CD4-positive, CD25-positive, alpha-beta regulatory T cell (primary cell): ENCODE results near the gene SMCR8. TPM values are rescaled to one million over a fixed set of nuclear protein-coding genes. Genes with fewer than 3 reads are reported as not detected.

Experiments used
- ATAC-seq, 2 donors: fragments of 150-1000 bp; cut with Tn5 transposase; one replicate each; pipeline ENCODE4 v1.10.0; 2021; ENCODE audit warnings: low read depth in 2 of 2, moderate number of reproducible peaks in 2 of 2, moderate library complexity in 1 of 2
- DNase-seq, 3 donors: peaks; one replicate each; pipeline versions ENCODE4 v3.0.0 to v3.0.0-alpha.2; 2012 to 2022; ENCODE audit warnings: mixed read lengths in 1 of 3
- H3K27ac ChIP-seq: one replicate; pipeline ENCODE4 v1.7.0; 2013; ENCODE audit warnings: mild to moderate bottlenecking, low read length; ENCODE audit not compliant: insufficient read depth, poor library complexity, severe bottlenecking
- H3K27me3 ChIP-seq: one replicate; pipeline ENCODE4 v1.7.0; 2013; ENCODE audit warnings: low read length; ENCODE audit not compliant: control insufficient read depth, insufficient read depth
- H3K36me3 ChIP-seq: one replicate; pipeline ENCODE4 v1.7.0; 2013; ENCODE audit warnings: mild to moderate bottlenecking, low read length, moderate library complexity; ENCODE audit not compliant: control insufficient read depth, insufficient read depth
- H3K4me1 ChIP-seq: 2 replicates; pipeline ENCODE4 v1.7.0; 2013; ENCODE audit warnings: mild to moderate bottlenecking, low read length; ENCODE audit not compliant: insufficient read depth, control insufficient read depth, poor library complexity, severe bottlenecking
- H3K4me3 ChIP-seq: one replicate; pipeline ENCODE4 v1.7.0; 2013; ENCODE audit warnings: low read depth, mild to moderate bottlenecking, low read length, moderate library complexity
- H3K9me3 ChIP-seq, 2 experiments: 1 replicate in 1 of 2; 2 replicates in 1 of 2; pipeline ENCODE4 v1.7.0; 2013; ENCODE audit warnings: low read length in 2 of 2, mild to moderate bottlenecking in 1 of 2, moderate library complexity in 1 of 2; ENCODE audit not compliant: control insufficient read depth in 2 of 2
- H3K27ac Mint-ChIP-seq, 3 donors: one replicate each; pipeline ENCODE4 v1.8.0; 2020 to 2022; ENCODE audit warnings: mild to moderate bottlenecking in 3 of 3, mixed read lengths in 3 of 3, moderate library complexity in 2 of 3
- H3K27me3 Mint-ChIP-seq: one replicate; pipeline ENCODE4 v1.8.0; 2022; ENCODE audit warnings: mild to moderate bottlenecking, mixed read lengths
- H3K36me3 Mint-ChIP-seq: one replicate; pipeline ENCODE4 v1.8.0; 2020; ENCODE audit warnings: mixed read lengths
- H3K4me1 Mint-ChIP-seq, 4 donors: one replicate each; pipeline ENCODE4 v1.8.0; 2020 to 2022; ENCODE audit warnings: mixed read lengths in 4 of 4, mild to moderate bottlenecking in 1 of 4
- H3K4me3 Mint-ChIP-seq, 4 donors: one replicate each; pipeline ENCODE4 v1.8.0; 2020 to 2022; ENCODE audit warnings: mild to moderate bottlenecking in 4 of 4, mixed read lengths in 4 of 4, moderate library complexity in 3 of 4
- H3K9me3 Mint-ChIP-seq, 7 donors: one replicate each; pipeline ENCODE4 v1.8.0; 2020 to 2022; ENCODE audit warnings: mixed read lengths in 7 of 7, mild to moderate bottlenecking in 3 of 7, moderate library complexity in 2 of 7
- polyA plus RNA-seq, 4 donors: library from polyadenylated mRNA; unstranded; fragments of 300-500 nt; fragmentation: Illumina TruSeq; gene quantifications; one replicate each; pipeline ENCODE4 v1.2.3, GENCODE V29; 2021
- total RNA-seq: library from RNA; stranded (reverse); gene quantifications from one replicate; pipeline ENCODE4 v1.2.3, GENCODE V29; 2022

The SMCR8 gene
- total and polyA plus RNA-seq, 5 donors from 2014 or later, result 3.5 to 48.3 (median 5.7) TPM

DNA sequence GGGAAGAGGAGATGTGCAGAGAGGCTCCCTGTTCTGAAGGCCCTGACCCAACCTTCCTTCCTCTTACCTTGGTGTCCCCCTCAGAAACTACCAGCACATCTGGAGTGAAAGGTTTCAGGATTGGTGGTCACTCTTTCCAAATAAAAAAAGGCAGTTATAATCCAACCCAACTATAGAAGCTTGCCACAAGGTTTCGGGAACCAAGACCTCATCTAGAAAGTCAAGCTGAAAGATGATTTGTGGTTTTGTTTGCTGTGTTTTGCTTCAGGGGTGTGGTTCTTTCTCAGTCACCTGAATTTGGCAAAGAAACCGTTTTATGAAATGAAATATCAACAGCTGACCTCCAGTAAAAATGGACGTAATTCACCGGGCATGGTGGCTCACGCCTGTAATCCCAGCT is 28.9 kb downstream of the SMCR8 start:
- Histone ChIP-seq H3K4me3 (peak overlapping the region; percentile 59), H3K27ac (no peak overlapping the region), H3K4me1 (no peaks in the 10 kb centered on the region), H3K27me3 (no peaks in the 10 kb centered on the region), H3K36me3 (peaks cover 31% of the 10 kb centered on the region), H3K9me3 (no peaks in the 10 kb centered on the region)
- peak overlapping the region in 3 of 4 donors; percentile 22 to 61 (median 47) for H3K4me3 Mint-ChIP-seq
- H3K36me3 Mint-ChIP-seq, result peaks cover 32% of the 10 kb centered on the region
- no peaks in the 10 kb centered on the region for H3K27me3 Mint-ChIP-seq
- ATAC-seq (no peak), DNase-seq (peak in 1 of 3 donors; percentile 37)
- H3K27ac Mint-ChIP-seq, result peak overlapping the region in 2 of 3 donors; percentile 32 to 87
- H3K9me3 Mint-ChIP-seq, result no peaks in the 10 kb centered on the region
- peaks cover 0 to 9% (median 5%) of the 10 kb centered on the region in 4 donors for H3K4me1 Mint-ChIP-seq

DNA sequence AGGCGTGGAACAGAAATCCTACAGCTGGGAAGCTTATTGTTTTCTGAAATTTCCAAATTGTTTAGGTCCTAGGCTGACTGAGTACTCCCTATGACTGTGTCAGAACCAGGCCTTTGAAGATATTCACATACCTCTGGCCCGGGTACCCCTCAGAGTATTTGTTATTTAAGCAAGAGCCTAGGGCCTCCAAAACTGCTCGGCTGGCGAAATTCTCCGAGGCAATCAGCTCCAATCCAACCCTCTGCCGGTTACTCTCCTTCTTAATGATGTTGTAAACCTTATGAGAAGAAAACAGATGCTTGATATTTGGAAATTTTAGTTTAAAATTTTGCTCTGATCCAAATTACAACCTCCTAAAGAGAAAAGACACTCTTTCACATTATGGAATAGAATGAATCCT is 38.4 kb downstream of the SMCR8 start:
- peaks cover 18% of the 10 kb centered on the region for H3K36me3 Mint-ChIP-seq

GRCh38 chr17:18356624-18357023 is 41.5 kb downstream of the SMCR8 start:
- Mint-ChIP-seq H3K9me3 (no peaks in the 10 kb centered on the region), H3K27ac (peak overlapping the region in 1 of 3 donors; percentile 44), H3K4me1 (peaks cover 0 to 8% (median 3%) of the 10 kb centered on the region in 4 donors), H3K36me3 (peaks cover 18% of the 10 kb centered on the region), H3K27me3 (no peaks in the 10 kb centered on the region), H3K4me3 (peak overlapping the region in 1 of 4 donors; percentile 15)
- ATAC-seq (no peak), DNase-seq (no peak)
- no peaks in the 10 kb centered on the region for H3K4me1 ChIP-seq
- no peaks in the 10 kb centered on the region for H3K9me3 ChIP-seq
- H3K27ac ChIP-seq, result no peak overlapping the region
- no peak overlapping the region for H3K4me3 ChIP-seq
- H3K27me3 ChIP-seq, result no peaks in the 10 kb centered on the region
- H3K36me3 ChIP-seq, result peaks cover 16% of the 10 kb centered on the region

More for the DNA sequence above, 38.4 kb downstream of the SMCR8 start:
- no peaks in the 10 kb centered on the region for H3K9me3 ChIP-seq
- Mint-ChIP-seq H3K9me3 (no peaks in the 10 kb centered on the region), H3K4me3 (no peak overlapping the region), H3K27ac (no peak overlapping the region), H3K27me3 (no peaks in the 10 kb centered on the region), H3K4me1 (no peaks in the 10 kb centered on the region)
- no peak for DNase-seq
- no peak overlapping the region for H3K27ac ChIP-seq
- H3K4me3 ChIP-seq, result no peak overlapping the region
- no peaks in the 10 kb centered on the region for H3K27me3 ChIP-seq
- H3K4me1 ChIP-seq, result no peaks in the 10 kb centered on the region
- no peak for ATAC-seq
- H3K36me3 ChIP-seq, result peaks cover 22% of the 10 kb centered on the region

DNA sequence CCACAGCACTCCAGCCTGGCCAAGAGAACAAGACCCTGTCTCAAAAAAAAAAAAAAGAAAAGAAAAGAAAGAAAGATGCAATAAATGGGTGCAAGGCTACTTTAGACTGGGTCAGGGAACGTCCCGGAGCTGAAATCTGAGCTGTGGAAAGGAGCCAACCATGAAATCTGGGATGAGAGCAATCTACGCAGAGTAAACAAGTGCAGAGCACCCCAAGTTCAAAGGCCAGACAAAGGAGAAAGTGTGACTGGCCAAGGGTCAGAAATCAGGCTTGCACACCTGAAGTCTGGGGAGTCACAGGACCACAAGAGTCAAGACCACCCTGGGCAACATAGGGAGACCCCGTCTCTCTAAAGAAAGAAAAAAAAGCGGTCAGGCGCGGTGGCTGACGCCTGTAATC is 45.4 kb downstream of the SMCR8 start:
- Histone ChIP-seq H3K4me3 (no peak overlapping the region), H3K27ac (no peak overlapping the region), H3K4me1 (peaks cover 17% of the 10 kb centered on the region), H3K36me3 (no peaks in the 10 kb centered on the region), H3K27me3 (no peaks in the 10 kb centered on the region), H3K9me3 (no peaks in the 10 kb centered on the region)
- DNase-seq (no peak), ATAC-seq (no peak)
- Mint-ChIP-seq H3K36me3 (peaks cover 2% of the 10 kb centered on the region), H3K4me3 (peak overlapping the region in 1 of 4 donors; percentile 40), H3K27ac (peak overlapping the region in 2 of 3 donors; percentile 46 to 77), H3K9me3 (no peaks in the 10 kb centered on the region), H3K4me1 (peaks cover 0 to 23% (median 12%) of the 10 kb centered on the region in 4 donors), H3K27me3 (no peaks in the 10 kb centered on the region)

DNA sequence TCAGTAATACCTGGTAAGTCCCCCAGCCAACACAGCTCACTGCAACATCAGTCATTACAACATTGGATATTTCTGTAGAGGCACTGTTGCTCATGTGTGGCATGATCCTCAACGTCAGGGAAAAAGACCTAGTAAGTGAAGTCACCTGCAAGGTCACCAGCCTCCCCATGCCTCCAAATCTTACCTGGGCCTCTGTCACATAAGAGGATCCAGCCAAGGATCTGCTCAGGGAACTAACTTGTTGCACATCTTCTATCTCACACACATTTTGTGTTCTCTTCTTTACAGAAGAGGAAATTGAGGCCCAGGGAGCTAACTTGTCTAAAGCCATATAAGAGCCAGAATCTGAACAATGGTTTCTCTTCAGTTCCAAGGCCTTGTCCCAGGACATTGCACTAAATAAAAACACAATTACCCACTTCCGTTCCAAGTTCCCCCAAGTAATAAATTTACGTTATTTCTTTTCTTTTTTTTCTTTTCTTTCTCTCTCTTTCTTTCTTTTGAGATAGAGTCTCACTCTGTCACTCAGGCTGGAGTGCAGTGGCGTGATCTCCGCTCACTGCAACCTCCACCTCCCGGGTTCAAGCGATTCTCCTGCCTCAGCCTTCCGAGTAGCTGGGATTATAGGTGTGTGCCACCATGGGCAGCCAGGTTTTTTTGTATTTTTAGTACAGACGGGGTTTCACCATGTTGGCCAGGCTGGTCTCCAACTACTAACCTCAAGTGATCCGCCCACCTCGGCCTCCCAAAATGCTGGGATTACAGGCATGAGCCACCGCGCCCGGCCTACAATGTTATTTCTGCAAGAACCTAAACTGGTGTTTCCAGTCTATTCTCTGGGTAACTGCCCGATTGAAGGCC is 47.0 kb downstream of the SMCR8 start:
- Mint-ChIP-seq H3K27ac (peak overlapping the region in 2 of 3 donors; percentile 60 to 92), H3K9me3 (no peaks in the 10 kb centered on the region), H3K4me3 (peak overlapping the region; percentile 87 to 97 (median 92)), H3K4me1 (peaks cover 0 to 23% (median 12%) of the 10 kb centered on the region in 4 donors), H3K36me3 (no peaks in the 10 kb centered on the region), H3K27me3 (no peaks in the 10 kb centered on the region)
- H3K27ac ChIP-seq, result peak overlapping the region; percentile 63
- ATAC-seq (no peak), DNase-seq (no peak)
- H3K4me1 ChIP-seq, result peaks cover 17% of the 10 kb centered on the region
- no peaks in the 10 kb centered on the region for H3K9me3 ChIP-seq
- peak overlapping the region; percentile 82 for H3K4me3 ChIP-seq
- H3K36me3 ChIP-seq, result no peaks in the 10 kb centered on the region
- H3K27me3 ChIP-seq, result no peaks in the 10 kb centered on the region

DNA sequence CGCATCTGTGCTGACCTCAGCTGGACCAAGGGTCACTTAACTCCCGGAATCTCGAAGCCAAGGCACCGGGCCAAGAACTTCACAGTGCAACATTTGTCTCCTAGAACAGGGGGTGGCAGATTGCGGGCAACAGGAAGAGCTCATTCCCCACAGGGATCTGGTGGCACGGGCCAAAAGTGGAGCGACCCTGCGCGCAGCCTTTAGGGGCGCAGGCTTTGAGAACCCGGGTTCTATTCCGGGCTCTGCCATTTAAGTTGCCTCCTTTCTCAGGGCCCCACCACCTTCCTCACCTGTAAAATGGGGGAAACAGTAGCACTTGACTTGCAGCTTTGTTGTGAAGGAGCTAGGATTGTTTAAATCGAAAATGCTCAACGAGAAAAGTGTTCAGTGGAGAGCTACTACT is 47.6 kb downstream of the SMCR8 start:
- Mint-ChIP-seq H3K36me3 (no peaks in the 10 kb centered on the region), H3K4me1 (peaks cover 0 to 23% (median 12%) of the 10 kb centered on the region in 4 donors), H3K27me3 (no peaks in the 10 kb centered on the region), H3K27ac (peak overlapping the region in 2 of 3 donors; percentile 60 to 92), H3K9me3 (no peaks in the 10 kb centered on the region), H3K4me3 (peak overlapping the region; percentile 87 to 97 (median 92))
- H3K27ac ChIP-seq, result peak overlapping the region; percentile 63
- no peaks in the 10 kb centered on the region for H3K27me3 ChIP-seq
- H3K4me3 ChIP-seq, result peak overlapping the region; percentile 82
- ATAC-seq (no peak), DNase-seq (peak in 1 of 3 donors; percentile 44)
- no peaks in the 10 kb centered on the region for H3K9me3 ChIP-seq
- peaks cover 17% of the 10 kb centered on the region for H3K4me1 ChIP-seq
- H3K36me3 ChIP-seq, result no peaks in the 10 kb centered on the region

DNA sequence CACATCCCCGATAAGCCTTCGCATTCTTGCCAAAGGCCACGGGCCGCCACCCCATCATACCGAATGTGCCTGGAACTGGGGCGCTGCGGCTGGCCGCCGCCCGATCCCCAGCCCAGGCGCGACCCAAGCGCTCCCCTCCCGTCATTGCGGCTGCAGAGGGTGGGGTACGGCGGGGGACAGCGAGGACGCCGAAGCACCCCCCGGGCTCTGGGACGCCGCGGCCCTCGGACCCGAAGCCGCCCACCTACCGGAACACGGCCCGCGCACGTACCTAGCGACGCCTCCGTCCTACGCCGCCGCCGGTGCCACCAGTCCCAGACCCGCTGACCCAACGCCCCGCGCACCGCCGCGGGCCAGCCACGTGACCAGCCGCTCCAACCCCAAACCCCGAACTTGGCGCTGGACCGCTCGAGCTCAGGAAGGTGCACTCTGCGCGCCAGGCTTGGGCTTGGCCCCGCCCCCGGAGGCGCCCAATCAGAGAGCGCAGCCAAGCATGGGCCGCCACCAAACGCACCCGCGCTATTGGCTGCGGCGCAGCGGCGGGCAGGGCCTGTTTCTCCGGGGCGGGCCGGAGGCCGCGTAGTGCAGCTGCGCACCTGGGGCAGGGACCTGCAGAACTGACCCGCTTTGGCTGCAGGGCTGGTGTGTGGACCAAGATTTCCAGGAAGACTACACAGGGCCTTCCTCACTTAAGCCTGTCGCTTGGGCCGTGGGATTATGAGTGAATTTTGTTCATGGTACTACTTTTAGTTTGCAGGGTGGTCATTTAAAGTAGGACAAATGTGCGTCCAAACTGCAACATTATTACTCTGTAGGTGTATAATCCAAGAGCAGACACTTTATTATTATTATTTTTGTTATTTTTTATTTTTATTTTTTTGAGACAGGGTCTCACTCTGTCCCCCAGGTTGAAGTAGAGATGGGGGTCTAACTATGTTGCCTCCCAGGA is 48.3 kb downstream of the SMCR8 start, which contains the start of gene SHMT1:
TSS of gene SHMT1 (minus strand) at position 450 of the 949 bp plus-strand sequence. CDS start 7,569 bp downstream, outside the sequence.
- Mint-ChIP-seq H3K4me3 (peak within 1 kb of the TSS; percentile 87 to 97 (median 92)), H3K4me1 (peaks cover 0 to 23% (median 12%) of the 10 kb centered on the region in 4 donors), H3K36me3 (no peaks in the 10 kb centered on the region), H3K27me3 (no peaks in the 10 kb centered on the region), H3K27ac (peak within 1 kb of the TSS; percentile 43 to 95 (median 86)), H3K9me3 (no peaks in the 10 kb centered on the region)
- Histone ChIP-seq H3K4me1 (peaks cover 17% of the 10 kb centered on the region), H3K27me3 (no peaks in the 10 kb centered on the region), H3K27ac (peak within 1 kb of the TSS; percentile 63), H3K4me3 (peak within 1 kb of the TSS; percentile 82), H3K36me3 (no peaks in the 10 kb centered on the region), H3K9me3 (no peaks in the 10 kb centered on the region)
- DNase-seq (peak; percentile 88 to 95 (median 90)), ATAC-seq (peak; percentile 100)
